ENCODE measurements around the gene ZC3H14. TPM values are rescaled to one million over a fixed set of nuclear protein-coding genes. Genes with fewer than 3 reads are reported as not detected.

The ZC3H14 gene
- total RNA-seq, 2 donors from 2014 or later, result 38.6 to 48.5 TPM

- H3K9me3 ChIP-seq, result no peaks in the 10 kb centered on the region
- intact Hi-C loops (cut with DNase I), result no loop called here
- H3K36me3 ChIP-seq (replicated peaks in 1 of 2; ENCODE audit: insufficient read depth in 1 of 2, low read depth in 2 of 2), result no peaks in the 10 kb centered on the region
- DNase-seq (no peak), ATAC-seq (peak; percentile 1)
- 20 to 26% methylated on average over 5 of the region's 5 CpGs for WGBS, 2 donors
- no peaks in the 10 kb centered on the region for H3K27me3 ChIP-seq
- no peak for TF ChIP-seq CTCF (IDR thresholded peaks at IDR 0.05)
- peak overlapping the region in 1 of 2 donors; percentile 96 for H3K4me3 ChIP-seq
- peak overlapping the region; percentile 91 to 98 (median 94) for H3K27ac ChIP-seq
- peaks cover 18% of the 10 kb centered on the region for H3K4me1 ChIP-seq
Measured at GRCh38 chr14:88562532-88562830, 356 bp upstream of the ZC3H14 start.

GRCh38 chr14:88563845-88564244 lies 1.0 kb downstream of the ZC3H14 start:
- Histone ChIP-seq H3K9me3 (no peaks in the 10 kb centered on the region), H3K4me1 (peaks cover 18% of the 10 kb centered on the region), H3K4me3 (peak overlapping the region in 1 of 2 donors; percentile 96), H3K27me3 (no peaks in the 10 kb centered on the region), H3K27ac (peak overlapping the region in 3 of 4 donors; percentile 94 to 98 (median 95)), H3K36me3 (replicated peaks in 1 of 2; ENCODE audit: insufficient read depth in 1 of 2, low read depth in 2 of 2) (peaks cover 0 to 10% of the 10 kb centered on the region in 2 donors)
- ATAC-seq (no peak), DNase-seq (no peak)
- no peak for TF ChIP-seq CTCF (IDR thresholded peaks at IDR 0.05)
- TF ChIP-seq POLR2A (IDR thresholded peaks at IDR 0.05), result no peak
- intact Hi-C loops (cut with DNase I), result no loop called here
- 10 to 22% methylated on average over 7 of the region's 7 CpGs for WGBS, 2 donors

GRCh38 chr14:88565427-88565826 lies 2.6 kb downstream of the ZC3H14 start:
- DNase-seq (no peak), ATAC-seq (no peak)
- Histone ChIP-seq H3K9me3 (no peaks in the 10 kb centered on the region), H3K27ac (no peak overlapping the region), H3K36me3 (replicated peaks in 1 of 2; ENCODE audit: insufficient read depth in 1 of 2, low read depth in 2 of 2) (peaks cover 0 to 14% of the 10 kb centered on the region in 2 donors), H3K27me3 (no peaks in the 10 kb centered on the region), H3K4me3 (no peak overlapping the region), H3K4me1 (peaks cover 18% of the 10 kb centered on the region)
- WGBS, 2 donors, result 83 to 87% methylated on average over 5 of the region's 5 CpGs
- TF ChIP-seq POLR2A (IDR thresholded peaks at IDR 0.05), result no peak
- TF ChIP-seq CTCF (IDR thresholded peaks at IDR 0.05), result no peak
- intact Hi-C loops (cut with DNase I), result no loop called here

GRCh38 chr14:88568196-88568595 lies 5.4 kb downstream of the ZC3H14 start:
- DNase-seq (no peak), ATAC-seq (no peak)
- no peak for TF ChIP-seq CTCF (IDR thresholded peaks at IDR 0.05)
- peaks cover 4 to 31% of the 10 kb centered on the region in 2 donors for H3K36me3 ChIP-seq (replicated peaks in 1 of 2; ENCODE audit: insufficient read depth in 1 of 2, low read depth in 2 of 2)
- no peaks in the 10 kb centered on the region for H3K27me3 ChIP-seq
- H3K9me3 ChIP-seq, result no peaks in the 10 kb centered on the region
- intact Hi-C loops (cut with DNase I), result no loop called here
- no peak overlapping the region for H3K27ac ChIP-seq
- WGBS, 2 donors, result 65% methylated on average over 3 of the region's 3 CpGs
- H3K4me3 ChIP-seq, result no peak overlapping the region
- H3K4me1 ChIP-seq, result peaks cover 11% of the 10 kb centered on the region

- DNase-seq (no peak), ATAC-seq (no peak)
- Histone ChIP-seq H3K27ac (no peak overlapping the region), H3K9me3 (no peaks in the 10 kb centered on the region), H3K4me1 (no peaks in the 10 kb centered on the region), H3K27me3 (no peaks in the 10 kb centered on the region), H3K36me3 (replicated peaks in 1 of 2; ENCODE audit: insufficient read depth in 1 of 2, low read depth in 2 of 2) (peaks cover 4 to 58% of the 10 kb centered on the region in 2 donors), H3K4me3 (no peak overlapping the region)
- WGBS, 2 donors, result 93 to 94% methylated on average over 4 of the region's 4 CpGs
- TF ChIP-seq POLR2A (IDR thresholded peaks at IDR 0.05), result no peak
- no peak for TF ChIP-seq CTCF (IDR thresholded peaks at IDR 0.05)
- intact Hi-C loops (cut with DNase I), result no loop called here
Measured at GRCh38 chr14:88572117-88572516, 9.3 kb downstream of the ZC3H14 start.

Measured in body of pancreas (tissue), 4 donors.